Smooth muscle cell (in vitro differentiated cells): ENCODE data around the gene CLCNKA. TPM values are rescaled to one million over a fixed set of nuclear protein-coding genes. Genes with fewer than 3 reads are reported as not detected.
A peak's percentile ranks its signal among the peaks of the same experiment; 100 is the strongest.
"Not testable (repeated sequence)": the region's sequence is repeated elsewhere in the genome, so short reads cannot be mapped to it uniquely, and the experiment has no call there.

Source experiments
- DNase-seq: peaks from one replicate; lab custom pipeline; 2025; ENCODE audit not compliant: unreplicated experiment; lab: John Stamatoyannopoulos, UW
- H2AFZ ChIP-seq: fragments of 200-600 bp; sonication (generic); 2 replicates; pipeline ENCODE4 v1.6.0; 2016; ENCODE audit warnings: antibody characterized with exemption, low read depth, mild to moderate bottlenecking
- H3F3A ChIP-seq: fragments of 200-600 bp; sonication (generic); 2 replicates; pipeline ENCODE4 v1.6.0; 2017; ENCODE audit warnings: antibody characterized with exemption, low read depth
- H3K27ac ChIP-seq: fragments of 200-600 bp; sonication (generic); 2 replicates; pipeline ENCODE4 v1.5.1; 2016; ENCODE audit warnings: low read depth, mild to moderate bottlenecking
- H3K27me3 ChIP-seq: fragments of 200-600 bp; sonication (generic); 2 replicates; pipeline ENCODE4 v1.6.1; 2016; ENCODE audit warnings: low read depth, mild to moderate bottlenecking
- H3K36me3 ChIP-seq: fragments of 200-600 bp; sonication (generic); 2 replicates; pipeline ENCODE4 v1.5.1; 2016; ENCODE audit warnings: low read depth
- H3K4me1 ChIP-seq: fragments of 200-600 bp; sonication (generic); 2 replicates; pipeline ENCODE4 v1.5.1; 2016; ENCODE audit warnings: low read depth
- H3K4me2 ChIP-seq: fragments of 200-600 bp; sonication (generic); 2 replicates; pipeline ENCODE4 v1.6.0; 2016; ENCODE audit warnings: mild to moderate bottlenecking
- H3K4me3 ChIP-seq: fragments of 200-600 bp; sonication (generic); 2 replicates; pipeline ENCODE4 v1.5.1; 2016; ENCODE audit warnings: mild to moderate bottlenecking
- H3K79me2 ChIP-seq: fragments of 200-600 bp; sonication (generic); 2 replicates; pipeline ENCODE4 v1.6.0; 2016; ENCODE audit warnings: low read depth, mild to moderate bottlenecking
- H3K9ac ChIP-seq: fragments of 200-600 bp; sonication (generic); 2 replicates; pipeline ENCODE4 v1.6.0; 2016; ENCODE audit warnings: low read depth
- H3K9me3 ChIP-seq: fragments of 200-600 bp; sonication (generic); replicated peaks from 2 replicates; pipeline ENCODE4 v1.5.1; 2016; ENCODE audit warnings: low read depth
- H4K20me1 ChIP-seq: fragments of 200-600 bp; sonication (generic); 2 replicates; pipeline ENCODE4 v1.6.0; 2016; ENCODE audit warnings: low read depth
- WGBS: methylation state at CpG from one replicate; pipeline ENCODE4 v1.1.7; 2016; ENCODE audit warnings: low lambda C conversion rate; 5-methylcytosine and 5-hydroxymethylcytosine counted together
- polyA plus RNA-seq: library from polyadenylated mRNA; unstranded; fragments of >200 nt; fragmentation: Nextera tagmentation; extraction: Ambion mirVana; gene quantifications from 2 replicates; pipeline ENCODE4 v1.2.1, GENCODE V29; 2016
- total RNA-seq: library from RNA; depleted of rRNA; stranded (reverse); fragments of >200 nt; gene quantifications from 2 replicates; pipeline ENCODE4 v1.2.3, GENCODE V29; 2014
- TF ChIP-seq, protein P1 (sequence below): fragments of 200-600 bp; sonication (generic); IDR thresholded peaks from 2 replicates; pipeline ENCODE4 v1.5.1; 2017; ENCODE audit warnings: borderline replicate concordance, mild to moderate bottlenecking, antibody characterized with exemption; ENCODE audit not compliant: insufficient read depth, poor library complexity, severe bottlenecking

The CLCNKA gene
- total and polyA plus RNA-seq, 2 experiments from 2014 or later: 0.46 TPM; not detected in 1

- WGBS: 94% methylated on average over 8 of the region's 8 CpGs
- H2AFZ ChIP-seq: no peak overlapping the region
- no peaks in the 10 kb centered on the region for H4K20me1 ChIP-seq
These were observed 32.1 kb downstream of the CLCNKA start for GRCh38 chr1:16053781-16054502.

DNA sequence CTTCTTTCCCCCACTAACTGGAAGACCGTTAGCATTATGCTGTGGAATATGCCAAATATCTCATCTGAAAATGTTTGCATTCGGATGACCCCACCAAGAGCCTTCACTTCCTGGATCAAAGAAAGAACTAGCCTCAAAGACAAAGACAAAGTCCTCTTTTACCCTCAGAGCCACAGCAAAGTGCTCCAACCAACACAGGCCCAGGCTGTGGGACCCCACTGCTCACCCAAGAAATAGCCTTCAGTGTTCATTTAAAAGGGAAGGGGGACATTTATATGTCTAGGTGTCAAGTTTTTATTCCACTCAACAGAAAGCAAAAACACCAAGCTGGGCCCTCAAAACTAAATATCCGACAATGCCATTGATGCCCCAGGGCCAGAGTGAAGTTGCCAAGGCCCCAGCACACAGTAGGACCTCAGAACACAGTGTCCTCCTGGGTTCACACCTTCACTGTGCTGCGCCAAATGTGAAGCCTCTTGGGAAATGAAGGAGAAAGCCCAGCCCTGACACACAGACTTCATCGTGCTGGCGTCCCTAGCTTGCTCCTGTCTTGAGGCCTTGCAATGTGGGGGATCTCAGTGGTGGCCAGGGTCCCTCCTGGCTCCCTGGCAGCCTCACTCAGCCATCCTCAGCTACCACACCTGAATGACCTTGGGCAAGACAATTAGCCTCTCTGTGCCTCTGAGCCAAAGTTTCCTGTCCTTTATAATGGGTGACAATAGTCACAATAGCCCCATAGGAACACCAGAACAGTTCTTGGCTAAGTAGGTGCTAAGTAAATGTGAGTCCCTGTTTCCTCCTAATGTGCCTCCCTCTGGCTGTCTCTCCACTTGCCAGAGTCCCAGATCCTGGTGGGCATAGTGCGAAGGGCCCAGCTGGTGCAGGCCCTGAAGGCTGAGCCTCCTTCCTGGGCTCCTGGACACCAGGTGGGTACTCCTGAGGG is 33.0 kb downstream of the CLCNKA start:
- H3K4me1 ChIP-seq: no peaks in the 10 kb centered on the region
- no peaks in the 10 kb centered on the region for H3K79me2 ChIP-seq
- H3K4me3 ChIP-seq: no peak overlapping the region
- no peaks in the 10 kb centered on the region for H3K36me3 ChIP-seq
- H3K27ac ChIP-seq: no peak overlapping the region
- TF ChIP-seq, protein P1, sequence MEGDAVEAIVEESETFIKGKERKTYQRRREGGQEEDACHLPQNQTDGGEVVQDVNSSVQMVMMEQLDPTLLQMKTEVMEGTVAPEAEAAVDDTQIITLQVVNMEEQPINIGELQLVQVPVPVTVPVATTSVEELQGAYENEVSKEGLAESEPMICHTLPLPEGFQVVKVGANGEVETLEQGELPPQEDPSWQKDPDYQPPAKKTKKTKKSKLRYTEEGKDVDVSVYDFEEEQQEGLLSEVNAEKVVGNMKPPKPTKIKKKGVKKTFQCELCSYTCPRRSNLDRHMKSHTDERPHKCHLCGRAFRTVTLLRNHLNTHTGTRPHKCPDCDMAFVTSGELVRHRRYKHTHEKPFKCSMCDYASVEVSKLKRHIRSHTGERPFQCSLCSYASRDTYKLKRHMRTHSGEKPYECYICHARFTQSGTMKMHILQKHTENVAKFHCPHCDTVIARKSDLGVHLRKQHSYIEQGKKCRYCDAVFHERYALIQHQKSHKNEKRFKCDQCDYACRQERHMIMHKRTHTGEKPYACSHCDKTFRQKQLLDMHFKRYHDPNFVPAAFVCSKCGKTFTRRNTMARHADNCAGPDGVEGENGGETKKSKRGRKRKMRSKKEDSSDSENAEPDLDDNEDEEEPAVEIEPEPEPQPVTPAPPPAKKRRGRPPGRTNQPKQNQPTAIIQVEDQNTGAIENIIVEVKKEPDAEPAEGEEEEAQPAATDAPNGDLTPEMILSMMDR: no peak
- 87% methylated on average over 7 of the region's 7 CpGs for WGBS
- no peak overlapping the region for H3K4me2 ChIP-seq
- H3F3A ChIP-seq: no peaks in the 10 kb centered on the region
- no peaks in the 10 kb centered on the region for H3K27me3 ChIP-seq
- no peaks in the 10 kb centered on the region for H4K20me1 ChIP-seq
- H2AFZ ChIP-seq: no peak overlapping the region
- DNase-seq: no peak
- no peak overlapping the region for H3K9ac ChIP-seq
- no peaks in the 10 kb centered on the region for H3K9me3 ChIP-seq

More at GRCh38 chr1:16053781-16054502, 32.1 kb downstream of the CLCNKA start:
- no peaks in the 10 kb centered on the region for H3K79me2 ChIP-seq
- no peak overlapping the region for H3K4me2 ChIP-seq
- no peaks in the 10 kb centered on the region for H3K4me1 ChIP-seq
- no peaks in the 10 kb centered on the region for H3K27me3 ChIP-seq
- H3K36me3 ChIP-seq: no peaks in the 10 kb centered on the region
- no peaks in the 10 kb centered on the region for H3F3A ChIP-seq
- no peak overlapping the region for H3K9ac ChIP-seq
- no peaks in the 10 kb centered on the region for H3K9me3 ChIP-seq
- DNase-seq: no peak
- H3K4me3 ChIP-seq: no peak overlapping the region
- TF ChIP-seq, protein P1: no peak
- no peak overlapping the region for H3K27ac ChIP-seq

DNA sequence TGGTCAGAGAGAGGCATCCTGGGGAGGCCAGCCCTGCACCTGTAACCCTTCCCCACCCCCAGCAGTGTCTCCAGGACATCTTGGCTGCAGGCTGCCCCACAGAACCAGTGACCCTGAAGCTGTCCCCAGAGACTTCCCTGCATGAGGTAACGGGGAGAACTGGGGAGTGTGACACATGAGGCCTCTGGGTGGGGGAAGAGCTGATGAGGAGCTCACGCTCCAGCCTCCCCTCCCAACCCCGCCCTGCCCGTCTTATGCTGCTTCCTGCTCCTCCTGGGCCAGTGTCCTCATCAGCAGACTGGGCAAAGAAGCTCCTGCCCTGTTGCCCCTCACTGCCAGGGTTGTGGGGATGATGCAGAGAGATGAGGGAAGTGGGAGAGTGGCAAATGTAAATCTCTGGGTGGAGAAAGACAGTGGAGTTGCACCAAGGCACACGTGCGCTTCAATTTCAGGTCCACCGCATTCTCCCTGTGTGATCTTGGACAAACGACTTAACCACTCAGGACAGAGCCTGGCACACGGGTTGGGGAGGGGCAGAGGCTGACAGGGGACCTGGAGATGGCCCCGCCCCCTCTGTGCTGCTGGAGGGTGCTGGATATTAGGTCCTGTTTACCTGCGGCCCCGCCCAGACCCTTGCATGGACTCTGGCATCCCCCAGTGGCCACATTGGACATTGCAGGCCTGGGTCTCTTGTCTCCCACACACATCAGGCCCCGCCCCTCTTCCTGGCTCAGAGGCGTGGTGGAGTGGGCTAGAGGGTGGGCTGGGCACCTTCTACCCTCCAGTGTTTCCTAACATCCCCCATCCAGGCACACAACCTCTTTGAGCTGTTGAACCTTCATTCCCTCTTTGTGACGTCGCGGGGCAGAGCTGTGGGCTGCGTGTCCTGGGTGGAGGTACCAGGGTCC is 34.0 kb downstream of the CLCNKA start:
- H3K27me3 ChIP-seq: no peaks in the 10 kb centered on the region
- H3K79me2 ChIP-seq: no peaks in the 10 kb centered on the region
- 22% methylated on average over 18 of the region's 18 CpGs for WGBS
- DNase-seq: peak; percentile 54
- TF ChIP-seq, protein P1: peak; percentile 79
- H3K4me1 ChIP-seq: no peaks in the 10 kb centered on the region
- no peak overlapping the region for H3K9ac ChIP-seq
- no peak overlapping the region for H3K27ac ChIP-seq
- no peaks in the 10 kb centered on the region for H3F3A ChIP-seq
- no peaks in the 10 kb centered on the region for H3K36me3 ChIP-seq
- H3K4me3 ChIP-seq: no peak overlapping the region
- no peak overlapping the region for H2AFZ ChIP-seq
- H3K9me3 ChIP-seq: no peaks in the 10 kb centered on the region
- peak overlapping the region; percentile 50 for H3K4me2 ChIP-seq
- H4K20me1 ChIP-seq: no peaks in the 10 kb centered on the region

DNA sequence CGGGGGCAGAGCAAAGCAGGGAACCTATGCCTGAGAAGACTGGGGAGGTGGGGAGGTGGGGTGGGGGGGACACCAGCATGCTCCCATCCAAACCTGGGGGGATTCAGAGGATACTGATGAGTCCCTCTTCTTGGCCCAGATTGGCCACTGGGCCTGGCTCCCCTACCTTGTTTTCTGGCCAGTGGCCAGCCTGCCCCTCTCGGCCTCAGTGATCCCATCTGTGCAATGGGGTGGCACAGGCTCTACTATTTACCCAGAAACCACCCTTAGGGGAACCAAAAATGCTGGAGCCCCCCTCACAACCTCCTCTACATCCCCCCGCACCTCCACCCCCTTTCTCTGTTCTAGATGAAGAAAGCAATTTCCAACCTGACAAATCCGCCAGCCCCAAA is 34.7 kb downstream of the CLCNKA start:
- not testable (repeated sequence) for H3K4me3 ChIP-seq, H4K20me1 ChIP-seq, H3K79me2 ChIP-seq, H3K9me3 ChIP-seq, DNase-seq, H3K27ac ChIP-seq, H3F3A ChIP-seq, H3K9ac ChIP-seq, H3K4me1 ChIP-seq, H3K4me2 ChIP-seq, H3K36me3 ChIP-seq, H3K27me3 ChIP-seq, H2AFZ ChIP-seq
- WGBS: 56% methylated on average over 3 of the region's 4 CpGs

- not testable (repeated sequence) for H3K9ac ChIP-seq, H3K4me2 ChIP-seq, H3F3A ChIP-seq, H3K79me2 ChIP-seq, H3K9me3 ChIP-seq, H4K20me1 ChIP-seq, H2AFZ ChIP-seq, H3K36me3 ChIP-seq, H3K27me3 ChIP-seq, H3K4me1 ChIP-seq, H3K4me3 ChIP-seq, DNase-seq, H3K27ac ChIP-seq
- WGBS: 83% methylated on average over 7 of the region's 7 CpGs
These were observed 35.6 kb downstream of the CLCNKA start for GRCh38 chr1:16057314-16057915.
